Measurements from ENCODE around the gene PRIM1.
"Not testable (repeated sequence)": the region's sequence is repeated elsewhere in the genome, so short reads cannot be mapped to it uniquely, and the experiment has no call there.

GRCh38 chr12:56704522-56704921 is 47.6 kb downstream of the PRIM1 start:
- TF ChIP-seq CTCF, POLR2A (IDR thresholded peaks at IDR 0.05): not testable (repeated sequence)
